Measurements from ENCODE around the gene CST9.

GRCh38 chr20:23608251-23608846, 2.6 kb upstream of the CST9 start:
- TF ChIP-seq EZH2 (IDR thresholded peaks at IDR 0.05; ENCODE audit: borderline replicate concordance, low read depth, low read length, severe bottlenecking) = no peak
- no peak for TF ChIP-seq CTCF (IDR thresholded peaks at IDR 0.05; ENCODE audit: extremely low read depth in 1 of 2, insufficient read depth in 1 of 2, low read depth in 1 of 2, low read length in 2 of 2)

Data from endothelial cell of umbilical vein (primary cell).